Sigmoid colon (tissue), 3 donors: ENCODE measurements around the gene CRYBG1.
A peak's percentile ranks its signal among the peaks of the same experiment; 100 is the strongest.

Experiments
- CTCF ChIP-seq, 4 experiments: fragments of 450-650 bp in 3 of 4; fragments of 200-600 bp in 1 of 4; IDR thresholded peaks; one replicate each; pipeline ENCODE4 v1.5.1; 2016 to 2019; ENCODE audit warnings: antibody characterized with exemption in 4 of 4, mild to moderate bottlenecking in 3 of 4, moderate library complexity in 2 of 4
- POLR2A ChIP-seq, 2 donors: fragments of 450-650 bp; IDR thresholded peaks; one replicate each; pipeline ENCODE4 v1.6.1; 2016; ENCODE audit warnings: antibody characterized with exemption in 2 of 2, mild to moderate bottlenecking in 2 of 2, moderate library complexity in 2 of 2

DNA sequence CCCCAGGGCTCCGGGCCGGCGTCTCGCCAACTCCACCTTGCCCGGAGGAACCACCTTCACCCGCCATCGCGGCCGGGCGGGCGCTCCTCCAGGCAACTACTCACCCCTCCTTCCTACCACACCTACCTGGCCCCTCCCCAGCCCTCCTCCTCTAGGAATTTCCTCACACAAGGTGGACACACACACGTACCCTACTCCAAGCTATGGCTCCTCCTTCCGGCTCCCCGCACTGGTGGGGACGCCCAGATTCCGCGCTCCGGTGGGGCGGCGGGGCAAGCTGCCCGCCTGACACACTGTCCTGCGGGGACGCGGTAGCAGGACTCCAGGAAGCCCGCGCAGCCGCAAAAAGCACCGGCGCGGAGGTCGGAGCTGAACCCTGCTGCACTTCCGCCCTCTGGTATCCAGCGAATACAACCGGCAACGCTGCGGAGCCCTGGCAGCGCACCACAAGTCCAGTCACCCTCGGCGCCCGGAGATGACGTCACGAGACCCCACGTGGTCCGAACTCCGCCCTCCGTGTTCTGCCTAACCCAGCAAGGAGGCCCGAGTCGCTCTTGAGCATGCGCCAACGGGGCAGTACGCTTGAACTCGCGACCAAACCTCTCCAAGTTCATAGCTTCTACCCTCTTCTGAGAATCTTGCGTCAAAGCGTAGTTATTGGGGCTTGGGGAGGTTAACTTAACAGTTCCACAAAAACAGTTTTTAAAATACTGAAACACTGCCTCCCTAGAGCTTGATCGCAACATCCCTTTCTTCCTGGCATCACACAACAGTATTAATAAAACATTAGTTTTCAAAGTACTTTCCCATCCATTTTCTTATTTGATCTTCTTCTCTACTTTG, 35.0 kb upstream of the CRYBG1 start, which contains the start of gene ATG5:
- no peak for TF ChIP-seq CTCF (IDR thresholded peaks at IDR 0.05)
- peak; percentile 56 to 68 for TF ChIP-seq POLR2A (IDR thresholded peaks at IDR 0.05)
